CMK (cell line): ENCODE measurements around the gene NMS.
"Not testable (repeated sequence)": the region's sequence is repeated elsewhere in the genome, so short reads cannot be mapped to it uniquely, and the experiment has no call there.

Experiments
- DNase-seq: peaks from one replicate; pipeline ENCODE4 v3.0.0-alpha.2; 2010; ENCODE audit warnings: low read depth

The NMS gene, protein sequence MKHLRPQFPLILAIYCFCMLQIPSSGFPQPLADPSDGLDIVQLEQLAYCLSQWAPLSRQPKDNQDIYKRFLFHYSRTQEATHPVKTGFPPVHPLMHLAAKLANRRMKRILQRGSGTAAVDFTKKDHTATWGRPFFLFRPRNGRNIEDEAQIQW

DNA sequence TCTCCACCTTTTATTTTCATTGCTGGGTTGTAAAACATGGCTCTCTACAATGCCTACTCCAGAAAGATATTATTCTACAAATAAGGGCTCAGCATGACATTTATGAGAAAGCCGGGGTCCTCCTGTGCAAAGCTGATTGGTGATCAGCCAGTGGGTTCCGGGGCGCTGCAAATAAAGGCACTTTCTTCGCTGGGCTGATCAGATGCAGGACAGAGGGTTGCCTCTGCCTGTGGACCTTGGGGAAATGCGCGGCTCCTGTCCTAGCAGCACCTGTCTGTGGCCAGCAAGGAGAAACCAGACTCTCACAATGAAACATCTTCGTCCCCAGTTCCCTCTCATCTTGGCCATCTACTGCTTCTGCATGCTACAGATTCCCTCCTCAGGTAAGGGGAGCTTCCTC is at the start of gene NMS:
NMS (plus strand) TSS at position 301 of the 400 bp plus-strand sequence; CDS start at position 308, 7 bp downstream.
- DNase-seq, result no peak

DNA sequence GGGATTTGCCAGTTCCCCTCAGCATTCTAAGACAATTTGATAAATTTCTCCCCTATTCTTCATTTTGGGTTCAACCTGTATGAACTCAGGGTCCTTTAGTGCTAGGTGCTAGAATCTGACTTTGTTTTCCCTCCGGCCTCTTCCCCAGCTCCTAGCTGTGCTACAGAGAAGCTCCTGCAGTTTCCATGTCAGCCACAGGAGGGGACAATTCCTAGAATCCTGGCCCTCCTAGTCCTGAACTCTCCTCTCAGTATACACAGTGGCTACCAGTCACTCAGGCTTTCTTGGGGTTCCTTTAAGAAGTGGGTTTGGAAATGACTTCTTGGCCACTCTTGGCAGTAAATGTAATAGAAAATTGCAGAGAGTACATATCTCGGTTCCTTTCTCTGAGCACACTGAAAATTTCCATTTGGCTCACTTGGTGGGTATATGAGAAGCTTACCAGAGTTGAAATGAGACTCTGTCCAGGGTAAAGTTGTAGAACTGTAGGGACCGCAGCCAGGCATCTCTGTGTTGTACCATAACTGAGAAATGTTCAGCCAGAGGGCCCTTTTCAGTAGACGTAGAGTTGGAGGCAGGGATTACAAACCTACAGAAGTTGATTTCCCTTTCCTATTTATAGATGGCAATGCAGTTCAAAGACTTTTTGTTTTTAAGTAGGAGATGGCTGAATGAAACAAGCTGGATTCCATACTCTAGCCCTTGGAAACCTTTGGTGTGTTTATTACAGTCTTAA is 47.8 kb upstream of the NMS start:
- DNase-seq, result no peak

DNA sequence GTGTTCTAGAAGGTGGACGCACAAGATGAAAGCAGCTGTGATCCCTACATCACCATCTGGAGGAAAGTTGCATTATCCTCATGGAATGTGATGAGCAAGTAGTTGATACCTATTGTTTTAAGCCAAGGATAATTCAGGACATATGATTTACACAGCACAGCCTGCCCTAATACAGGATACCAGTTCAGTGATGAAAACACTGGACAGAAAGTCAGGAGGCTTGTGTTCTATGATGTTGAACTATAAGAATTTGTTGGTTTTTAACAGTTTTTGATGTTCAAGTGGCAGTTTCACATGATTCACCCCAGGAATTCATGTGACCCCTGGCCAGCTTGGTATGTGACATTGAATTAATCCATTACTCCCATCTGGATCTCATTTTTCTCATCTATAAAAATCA is 46.7 kb upstream of the NMS start:
- DNase-seq, result no peak

DNA sequence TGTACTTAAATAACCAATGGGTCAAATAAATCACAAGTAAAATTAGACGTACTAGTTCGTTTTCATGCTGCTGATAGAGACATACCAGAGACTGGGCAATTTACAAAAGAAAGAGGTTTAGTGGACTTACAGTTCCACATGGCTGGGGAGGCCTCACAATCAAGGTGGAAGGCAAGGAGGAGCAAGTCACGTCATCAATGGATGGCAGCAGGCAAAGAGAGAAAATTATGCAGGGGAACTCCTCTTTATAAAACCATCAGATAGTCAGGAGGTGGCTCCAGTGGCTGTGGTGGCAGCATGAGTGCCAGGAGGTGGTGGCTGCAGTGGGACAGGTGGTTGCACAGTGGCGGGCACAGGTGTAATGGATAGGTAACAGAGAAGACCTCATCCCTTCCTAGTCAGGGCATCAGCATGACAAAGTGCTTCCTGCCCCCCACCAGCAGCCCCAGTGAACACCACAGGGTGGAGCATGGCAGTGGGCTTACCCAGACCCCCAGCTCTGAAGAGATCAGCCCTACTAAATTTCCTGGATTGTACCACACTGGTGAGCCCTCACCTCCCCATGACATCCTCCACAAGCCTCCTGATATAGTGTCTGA is 45.9 kb upstream of the NMS start:
- no peak for DNase-seq

DNA sequence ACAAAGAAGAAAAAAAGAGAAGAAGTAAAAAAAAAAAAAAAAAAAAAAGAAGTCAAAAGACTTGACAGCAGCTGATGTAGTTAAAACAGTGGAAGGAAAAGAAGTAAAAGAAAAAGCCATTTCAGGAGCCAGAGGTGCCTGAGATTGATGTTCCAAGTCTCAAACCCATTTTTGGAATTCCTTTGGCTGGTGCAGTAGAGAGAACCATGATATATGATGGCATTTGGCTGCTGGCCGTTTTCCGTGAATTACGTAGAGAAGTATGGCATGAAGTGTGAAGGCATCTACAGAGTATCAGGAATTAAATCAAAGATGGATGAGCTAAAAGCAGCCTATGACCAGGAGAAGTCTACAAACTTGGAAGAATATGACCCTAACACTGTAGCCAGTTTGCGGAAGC is 45.2 kb upstream of the NMS start:
- DNase-seq, result no peak

DNA sequence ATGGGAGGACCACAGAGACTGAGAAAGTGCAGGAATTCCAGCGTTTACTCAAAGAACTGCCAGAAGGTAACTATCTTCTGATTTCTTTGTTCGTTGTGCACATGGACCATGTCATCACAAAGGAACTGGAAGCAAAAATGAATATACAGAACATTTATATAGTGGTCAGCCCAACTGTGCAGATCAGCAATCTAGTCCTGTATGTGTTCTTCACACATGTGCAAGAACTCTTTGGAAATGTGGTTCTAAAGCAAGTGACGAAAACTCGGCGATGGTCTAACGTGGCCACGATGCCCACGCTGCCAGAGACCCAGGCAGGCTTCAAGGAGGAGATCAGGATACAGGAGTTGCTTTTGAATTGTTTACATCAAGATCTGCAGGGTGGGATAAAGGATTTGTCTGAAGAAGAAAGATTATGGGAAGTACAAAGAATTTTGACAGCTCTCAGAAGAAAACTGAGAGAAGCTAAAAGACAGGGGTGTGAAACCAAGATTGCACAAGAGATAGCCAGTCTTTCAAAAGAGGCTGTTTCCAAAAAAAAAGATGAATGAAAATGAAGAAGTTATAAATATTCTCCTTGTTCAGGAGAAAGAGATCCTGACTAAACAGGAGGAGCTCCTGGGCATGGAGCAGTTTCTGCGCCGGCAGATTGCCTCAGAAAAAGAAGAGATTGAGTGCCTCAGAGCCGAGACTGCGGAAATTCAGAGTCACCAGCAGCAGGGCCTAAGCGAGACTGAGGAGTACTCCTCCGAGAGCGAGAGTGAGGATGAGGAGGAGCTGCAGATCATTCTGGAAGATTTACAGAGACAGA is 44.5 kb upstream of the NMS start:
- DNase-seq, result no peak

DNA sequence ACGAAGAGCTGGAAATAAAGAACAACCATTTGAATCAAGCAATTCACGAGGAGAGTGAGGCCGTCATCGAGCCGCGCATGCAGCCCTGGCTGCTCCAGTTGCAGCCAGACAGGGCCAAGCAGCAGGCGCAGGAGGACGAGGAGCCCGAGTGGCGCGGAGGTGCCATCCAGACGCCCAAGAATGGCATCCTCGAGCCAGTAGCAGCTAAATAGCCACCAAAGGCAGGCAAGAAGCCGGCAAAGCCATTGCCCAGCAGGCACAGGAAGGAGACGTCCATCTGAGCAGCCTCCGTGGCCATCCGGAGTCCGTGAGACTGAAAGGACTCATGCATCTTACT is 43.9 kb upstream of the NMS start:
- DNase-seq, result no peak

DNA sequence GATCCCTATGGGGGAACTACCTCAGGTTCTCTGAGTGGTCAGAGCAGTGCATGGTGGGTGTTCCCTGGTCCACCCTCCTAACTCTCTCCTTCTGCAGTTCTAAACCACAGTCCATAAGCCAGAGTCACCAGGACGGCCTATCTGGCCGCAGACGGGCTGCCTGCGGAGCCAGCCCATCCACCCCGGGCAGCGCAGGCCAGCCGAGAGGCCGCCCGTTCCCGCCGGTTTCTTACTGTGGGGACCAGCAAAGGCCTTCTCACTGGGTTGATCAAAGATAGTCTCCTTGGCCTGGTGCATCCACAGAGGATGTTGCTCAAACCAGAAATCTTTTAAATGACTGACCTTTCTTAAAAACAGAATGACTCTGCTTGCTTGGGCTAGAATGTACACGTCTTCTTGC is 43.2 kb upstream of the NMS start:
- no peak for DNase-seq

DNA sequence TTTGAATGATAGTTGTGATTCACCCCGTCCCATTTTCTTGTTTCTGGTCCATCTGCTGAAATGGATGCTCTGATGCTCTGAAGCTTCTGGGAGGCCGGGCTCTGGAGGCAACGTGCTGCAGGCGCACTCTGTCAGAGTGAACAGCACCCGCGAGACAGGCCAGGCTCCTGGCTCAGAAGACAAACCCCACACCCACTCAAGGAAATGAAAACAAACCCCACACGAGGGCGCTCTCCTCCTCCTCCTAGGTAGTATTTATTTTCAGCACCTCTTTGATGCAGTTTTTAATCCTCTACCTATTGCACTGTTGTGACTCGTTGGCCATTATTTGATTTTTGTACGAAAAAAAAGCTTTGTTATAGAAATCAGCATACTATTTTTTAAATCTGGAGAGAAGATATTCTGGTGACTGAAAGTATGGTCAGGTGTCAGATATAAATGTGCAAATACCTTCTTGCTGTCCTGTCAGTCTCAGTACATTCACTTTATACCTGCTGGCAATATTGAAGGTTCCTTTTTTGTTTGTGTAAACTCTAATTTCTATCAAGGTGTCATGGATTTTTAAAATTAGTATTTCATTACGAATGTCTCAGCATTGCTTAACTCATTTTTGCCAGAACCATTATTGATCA is 42.5 kb upstream of the NMS start:
- no peak for DNase-seq

DNA sequence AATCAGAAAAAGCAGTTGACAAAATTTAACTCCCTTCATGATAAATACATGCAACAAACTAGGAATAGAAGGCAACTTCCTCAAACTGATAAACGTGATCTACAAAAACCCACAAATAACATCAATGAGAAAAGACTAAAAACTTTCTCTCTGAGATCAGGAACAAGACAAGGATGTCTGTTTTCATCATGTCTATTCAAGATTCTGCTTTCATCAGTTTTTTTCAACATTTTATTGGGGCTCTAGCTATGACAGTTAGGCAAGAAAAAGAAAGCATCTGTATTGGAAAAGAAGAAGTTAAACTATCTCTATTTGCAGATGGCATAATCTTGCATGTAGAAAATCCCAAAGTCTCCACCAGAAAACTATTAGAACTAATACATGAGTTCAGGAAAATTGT is 40.6 kb upstream of the NMS start:
- no peak for DNase-seq

DNA sequence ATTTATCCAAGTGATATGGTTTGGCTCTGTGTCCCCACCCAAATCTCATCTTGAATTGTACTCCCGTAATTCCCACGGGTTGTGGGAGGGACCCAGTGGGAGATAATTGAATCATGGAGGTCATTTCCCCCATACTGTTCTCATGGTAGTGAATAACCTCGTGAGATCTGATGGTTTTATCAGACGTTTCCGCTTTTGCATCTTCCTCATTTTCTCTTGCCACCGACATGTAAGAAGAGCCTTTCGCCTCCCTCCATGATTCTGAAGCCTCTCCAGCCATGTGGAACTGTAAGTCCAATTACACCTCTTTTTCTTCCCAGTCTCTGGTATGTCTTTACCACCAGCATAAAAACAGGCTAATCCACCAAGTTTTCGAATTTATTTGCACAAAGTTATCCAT is 32.5 kb upstream of the NMS start:
- DNase-seq, result no peak

DNA sequence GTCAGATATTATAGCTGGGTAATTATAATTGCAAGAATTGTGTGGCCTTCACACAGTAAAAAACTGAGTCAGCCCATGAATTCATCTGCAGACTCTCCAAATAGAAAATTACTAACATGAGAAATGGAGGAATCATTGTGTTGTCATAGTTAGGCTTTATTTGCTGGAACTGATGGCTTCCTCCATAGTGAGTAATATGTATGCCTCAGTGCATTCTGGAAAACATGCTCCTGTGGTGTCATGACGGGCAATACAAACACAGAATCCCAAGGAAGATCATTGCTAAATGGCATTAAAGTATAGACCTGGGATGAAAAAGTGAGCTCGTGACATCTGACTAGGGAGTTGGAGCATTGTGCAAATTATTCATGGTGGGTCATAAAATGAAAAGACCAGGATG is 23.6 kb upstream of the NMS start:
- DNase-seq, result no peak

DNA sequence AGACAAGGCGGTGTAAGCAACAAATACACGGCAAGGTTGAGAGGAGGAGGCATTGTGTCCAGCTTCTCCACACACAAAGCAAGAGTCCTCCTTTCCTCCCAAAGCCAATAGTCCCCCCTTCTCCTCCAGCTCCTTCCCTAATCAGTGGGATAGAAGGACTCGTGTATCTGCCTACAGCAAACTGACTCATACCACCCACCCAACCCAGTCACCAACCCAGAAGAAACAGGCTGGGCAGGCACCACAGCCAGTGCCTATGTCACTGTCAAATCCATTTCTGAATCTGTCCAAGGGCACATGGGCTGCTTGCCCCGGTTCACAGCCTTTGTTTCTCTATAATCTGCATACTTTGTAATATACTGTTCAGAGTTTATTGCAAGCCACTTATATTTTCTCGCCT is 19.2 kb upstream of the NMS start:
- DNase-seq, result no peak

DNA sequence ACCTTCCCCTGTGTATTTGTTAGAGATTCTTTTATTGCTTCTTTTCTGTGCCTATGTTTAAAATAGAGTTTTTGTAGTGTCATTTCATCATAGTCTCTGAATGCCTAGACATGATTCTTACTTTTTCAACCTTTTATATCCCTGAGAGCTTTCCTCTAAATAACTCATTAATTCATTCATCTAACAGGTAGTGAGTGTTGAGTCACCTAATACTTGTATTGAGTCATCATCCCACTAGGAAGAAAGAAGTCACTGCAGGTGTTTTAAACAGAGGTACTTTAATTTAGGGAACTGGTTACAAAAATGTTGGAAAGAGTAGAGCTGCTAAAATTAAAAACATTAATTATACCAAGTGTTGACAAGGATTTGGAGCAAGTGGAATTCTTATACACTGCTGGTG is 18.5 kb upstream of the NMS start:
- DNase-seq, result no peak

DNA sequence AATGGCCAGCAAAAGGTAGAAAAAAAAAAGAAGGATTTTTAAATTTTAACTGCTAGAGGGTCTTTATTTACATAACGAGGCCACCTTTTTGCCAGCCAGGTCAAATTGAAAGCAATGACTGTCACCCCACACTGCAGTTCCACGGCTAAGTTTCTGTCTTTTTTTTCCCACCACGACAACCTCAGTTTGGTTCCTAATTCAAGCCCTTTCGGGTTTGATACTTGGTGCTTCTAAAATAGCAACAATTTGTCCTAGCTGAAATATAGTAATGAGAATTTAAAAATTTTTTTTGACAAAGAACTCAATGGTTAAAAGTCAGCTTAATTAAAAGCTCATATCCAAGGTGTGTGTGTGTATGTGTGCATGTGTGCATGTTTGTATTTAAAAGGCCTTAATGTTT is 16.4 kb upstream of the NMS start:
- DNase-seq, result no peak

DNA sequence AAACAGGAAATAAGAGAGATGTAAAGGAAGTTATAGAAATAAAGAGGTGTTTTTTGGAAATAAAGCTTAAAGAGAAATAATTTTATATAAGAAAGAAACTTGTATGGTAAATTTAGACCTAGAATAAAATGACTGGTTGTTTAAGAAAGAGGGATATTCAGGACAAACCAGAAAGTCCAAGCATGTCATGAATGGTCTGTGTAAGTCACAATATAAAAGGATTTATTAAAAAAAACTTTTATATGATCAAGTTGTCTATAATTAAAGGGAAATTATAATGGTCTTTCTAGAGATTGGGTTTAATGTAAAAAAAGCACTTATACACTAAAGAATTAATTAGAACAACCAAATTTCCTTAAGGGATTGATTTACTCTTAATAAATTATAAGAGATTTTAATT is 13.9 kb upstream of the NMS start:
- DNase-seq, result not testable (repeated sequence)

DNA sequence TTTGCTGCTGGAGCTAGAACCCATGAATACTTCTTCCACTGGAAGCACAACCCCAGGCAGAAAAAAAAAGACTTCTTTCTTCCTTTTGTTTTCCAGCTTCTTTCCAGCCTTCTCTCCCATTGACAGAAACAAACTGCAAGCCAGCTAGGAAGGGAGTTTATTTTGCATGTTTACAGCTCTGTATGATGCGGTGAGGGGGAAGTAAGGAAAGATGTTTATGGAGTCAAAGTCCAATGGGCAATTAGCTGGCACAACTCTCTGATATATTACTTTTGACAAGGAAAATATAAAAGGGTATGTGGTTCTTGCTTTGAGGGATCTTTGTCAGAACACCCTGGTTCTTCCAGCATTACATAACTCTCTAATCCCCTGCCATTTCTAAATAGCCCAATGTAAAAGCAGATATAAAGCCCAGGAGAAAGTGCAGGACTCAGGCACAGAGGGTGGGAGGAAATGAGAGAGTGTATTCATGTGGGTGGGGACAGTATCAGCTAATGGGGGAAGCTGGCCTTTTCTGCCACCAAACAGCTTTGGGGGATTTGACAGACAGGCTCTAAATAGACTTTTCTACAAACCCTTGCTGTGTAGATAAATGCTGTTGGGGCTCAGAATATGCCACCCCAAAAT is 9.3 kb upstream of the NMS start:
- DNase-seq, result no peak

DNA sequence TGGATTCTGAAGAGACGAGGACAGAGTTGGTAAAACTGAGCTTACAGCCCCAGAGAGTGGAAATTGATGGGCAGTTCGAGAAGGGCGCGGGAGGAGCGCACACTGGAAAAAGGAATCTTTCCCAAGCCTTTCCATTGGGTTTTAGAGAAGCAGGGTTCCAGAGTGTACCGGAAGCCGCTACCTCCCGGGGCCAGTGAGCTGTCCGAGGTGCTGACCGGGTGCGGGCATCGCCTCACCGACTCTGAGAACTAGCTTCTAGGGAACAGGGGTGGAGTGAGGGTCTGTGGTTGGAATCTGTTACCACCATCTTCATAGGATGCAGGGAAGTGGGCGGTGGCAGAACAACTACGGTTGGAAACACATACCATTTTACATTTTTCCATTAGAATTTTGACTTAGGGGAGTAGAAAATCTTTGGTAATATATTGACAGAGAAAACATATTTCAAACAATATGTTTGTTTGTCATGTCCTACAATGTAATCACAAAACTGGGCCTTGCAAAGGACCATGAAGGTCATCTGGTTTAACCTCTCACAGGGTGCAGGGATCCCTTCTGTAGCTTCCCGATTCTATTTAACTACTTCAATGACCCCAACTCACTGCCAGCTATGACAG is 724 bp downstream of the NMS start:
- no peak for DNase-seq

DNA sequence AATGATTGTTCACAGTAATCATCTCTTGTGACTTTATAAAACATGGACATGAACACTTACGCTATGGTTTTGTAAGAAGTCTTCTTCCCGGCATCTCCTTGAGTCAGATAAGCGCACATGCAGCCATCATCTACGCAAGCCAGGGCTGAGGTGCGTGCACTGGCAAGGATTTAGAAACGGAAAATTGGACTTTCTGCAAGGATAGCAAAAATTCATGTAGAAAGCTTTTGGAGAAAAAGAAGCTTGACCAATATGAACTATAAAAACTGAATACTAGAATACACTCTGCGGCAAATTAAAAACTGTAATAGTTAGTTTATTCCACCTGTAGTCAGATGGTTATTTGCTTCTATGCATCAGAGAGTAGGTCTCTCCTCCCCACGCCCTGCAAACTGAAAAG is 6.3 kb downstream of the NMS start:
- DNase-seq, result no peak

DNA sequence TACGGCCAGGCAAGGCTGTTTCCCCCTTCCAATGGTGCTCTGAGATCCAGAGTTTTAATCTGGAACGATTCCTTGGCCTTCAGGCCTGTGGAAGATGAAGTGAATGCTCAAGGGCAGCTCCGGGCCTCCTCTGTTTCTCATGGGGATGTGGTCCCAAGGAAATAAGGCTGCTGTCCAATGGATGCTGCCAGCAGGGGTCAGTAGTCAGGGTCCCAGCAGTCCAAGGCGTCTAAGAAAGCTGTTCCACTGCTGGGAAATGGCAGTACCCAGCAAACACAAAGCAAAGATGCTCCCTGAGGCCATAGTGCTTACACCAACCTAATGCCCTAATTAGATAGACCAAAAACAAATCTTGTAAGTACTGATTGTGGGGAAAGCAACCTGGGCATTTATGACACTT is 12.5 kb downstream of the NMS start:
- DNase-seq, result no peak

DNA sequence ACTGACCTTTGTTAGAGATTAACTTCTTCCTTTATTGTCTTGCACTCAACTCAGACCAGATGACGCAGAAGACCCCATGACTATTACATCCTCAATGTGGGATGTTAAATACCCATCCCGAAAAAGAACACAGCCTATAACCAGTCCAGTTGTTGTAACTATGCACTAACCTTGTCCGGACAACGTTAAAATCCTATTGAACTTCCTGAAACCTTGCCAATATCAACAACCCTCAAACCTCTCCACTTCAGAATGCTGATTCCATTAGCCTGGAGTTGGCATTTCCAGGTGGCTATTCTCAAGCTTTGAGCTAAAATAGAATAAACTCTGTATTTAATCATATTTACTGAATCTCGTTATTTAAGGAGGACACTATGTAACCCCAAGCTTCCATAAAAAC is 13.6 kb downstream of the NMS start:
- no peak for DNase-seq

DNA sequence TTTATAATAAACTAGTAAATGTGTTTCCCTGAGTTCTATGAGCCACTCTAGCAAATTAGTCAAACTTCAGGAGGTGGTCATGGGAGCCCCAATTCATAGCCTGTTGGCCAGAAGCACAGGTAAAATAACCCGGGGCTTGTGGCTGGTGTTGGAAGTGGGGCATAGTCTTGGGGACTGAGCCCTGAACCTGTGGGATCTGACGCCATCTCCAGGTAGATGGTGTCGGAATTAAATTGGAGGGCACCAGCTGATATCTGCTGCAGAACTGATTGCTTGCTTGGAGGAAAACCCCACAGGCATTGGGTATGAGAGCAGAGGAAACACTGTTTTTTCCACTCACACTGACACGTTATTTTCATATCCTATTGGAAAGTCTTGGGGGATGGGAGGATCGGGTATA is 14.1 kb downstream of the NMS start:
- DNase-seq, result no peak
